Mucosa of descending colon (tissue), 3 donors: ENCODE measurements around the gene BCORL1. TPM values are rescaled to one million over a fixed set of nuclear protein-coding genes. Genes with fewer than 3 reads are reported as not detected.

Source experiments
- ATAC-seq: fragments of 200-7000 bp; cut with Tn5 transposase; one replicate; pipeline ENCODE4 v1.9.1; 2020; ENCODE audit warnings: mild to moderate bottlenecking, moderate library complexity
- DNase-seq, 3 donors: peaks; one replicate each; pipeline ENCODE4 v3.0.0-alpha.2; 2020
- H3K36me3 ChIP-seq: fragments of 200-600 bp; one replicate; pipeline ENCODE4 v1.8.0; 2021; ENCODE audit warnings: low read depth, mild to moderate bottlenecking
- H3K4me1 ChIP-seq: fragments of 200-600 bp; one replicate; pipeline ENCODE4 v1.8.0; 2021; ENCODE audit warnings: low read depth, mild to moderate bottlenecking
- H3K4me3 ChIP-seq: fragments of 200-600 bp; one replicate; pipeline ENCODE4 v1.8.0; 2021; ENCODE audit warnings: mild to moderate bottlenecking
- H3K9me3 ChIP-seq: fragments of 200-600 bp; one replicate; pipeline ENCODE4 v1.8.0; 2021; ENCODE audit warnings: mild to moderate bottlenecking
- intact Hi-C, 2 donors: fragments of 100-400 bp; cut with DNase I in 1 of 2; cut with micrococcal nuclease in 1 of 2; formaldehyde crosslinking; loops; one replicate each; pipeline versions ENCODE4 v1.11.0 to v1.11.1; 2022; cut with DNase I, micrococcal nuclease
- total RNA-seq, 3 donors: library from RNA; stranded (reverse); fragmentation: NEBNext Ultra II Directional in 2 of 3; extraction: Animal tissue kit (Norgen Biotek cat#: 25700) in 2 of 3; gene quantifications; one replicate each; pipeline versions ENCODE4 v1.2.1 to v1.2.4, GENCODE V29; 2021 to 2023
- TF ChIP-seq, protein P1 (sequence below): fragments of 200-600 bp; IDR thresholded peaks from one replicate; pipeline ENCODE4 v1.8.0; 2022; ENCODE audit warnings: antibody characterized with exemption, mild to moderate bottlenecking
- donor health status: DM: no; HTN: no; CAD: no; lungs with moderate emphysema.
- donor health status: DM: no; HTN: no; CAD: no.
- donor health status: DM: no; HTN: yes; CAD: no.

The BCORL1 gene
- total RNA-seq, 3 donors from 2014 or later: 7.3 to 24.2 (median 10.0) TPM

GRCh38 chrX:129963729-129964128, 18.7 kb upstream of the BCORL1 start:
- DNase-seq (no peak), ATAC-seq (no peak)
- Histone ChIP-seq H3K36me3 (no peaks in the 10 kb centered on the region), H3K9me3 (no peaks in the 10 kb centered on the region), H3K4me1 (no peaks in the 10 kb centered on the region), H3K4me3 (no peak overlapping the region)
- TF ChIP-seq, protein P1, sequence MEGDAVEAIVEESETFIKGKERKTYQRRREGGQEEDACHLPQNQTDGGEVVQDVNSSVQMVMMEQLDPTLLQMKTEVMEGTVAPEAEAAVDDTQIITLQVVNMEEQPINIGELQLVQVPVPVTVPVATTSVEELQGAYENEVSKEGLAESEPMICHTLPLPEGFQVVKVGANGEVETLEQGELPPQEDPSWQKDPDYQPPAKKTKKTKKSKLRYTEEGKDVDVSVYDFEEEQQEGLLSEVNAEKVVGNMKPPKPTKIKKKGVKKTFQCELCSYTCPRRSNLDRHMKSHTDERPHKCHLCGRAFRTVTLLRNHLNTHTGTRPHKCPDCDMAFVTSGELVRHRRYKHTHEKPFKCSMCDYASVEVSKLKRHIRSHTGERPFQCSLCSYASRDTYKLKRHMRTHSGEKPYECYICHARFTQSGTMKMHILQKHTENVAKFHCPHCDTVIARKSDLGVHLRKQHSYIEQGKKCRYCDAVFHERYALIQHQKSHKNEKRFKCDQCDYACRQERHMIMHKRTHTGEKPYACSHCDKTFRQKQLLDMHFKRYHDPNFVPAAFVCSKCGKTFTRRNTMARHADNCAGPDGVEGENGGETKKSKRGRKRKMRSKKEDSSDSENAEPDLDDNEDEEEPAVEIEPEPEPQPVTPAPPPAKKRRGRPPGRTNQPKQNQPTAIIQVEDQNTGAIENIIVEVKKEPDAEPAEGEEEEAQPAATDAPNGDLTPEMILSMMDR: no peak
- intact Hi-C loops: no loop called here

- no peak for DNase-seq
- intact Hi-C loops: no loop called here
- ATAC-seq: no peak
- TF ChIP-seq, protein P1: no peak
- H3K9me3 ChIP-seq: no peaks in the 10 kb centered on the region
- no peaks in the 10 kb centered on the region for H3K36me3 ChIP-seq
- H3K4me1 ChIP-seq: no peaks in the 10 kb centered on the region
- H3K4me3 ChIP-seq: no peak overlapping the region
Measured at GRCh38 chrX:129965166-129965565, 17.3 kb upstream of the BCORL1 start.

GRCh38 chrX:129968968-129969367, 13.5 kb upstream of the BCORL1 start:
- intact Hi-C loops: no loop called here
- no peak for DNase-seq
- H3K9me3 ChIP-seq: no peaks in the 10 kb centered on the region
- no peaks in the 10 kb centered on the region for H3K36me3 ChIP-seq
- H3K4me1 ChIP-seq: no peaks in the 10 kb centered on the region
- ATAC-seq: no peak
- TF ChIP-seq, protein P1: no peak
- no peak overlapping the region for H3K4me3 ChIP-seq

DNA sequence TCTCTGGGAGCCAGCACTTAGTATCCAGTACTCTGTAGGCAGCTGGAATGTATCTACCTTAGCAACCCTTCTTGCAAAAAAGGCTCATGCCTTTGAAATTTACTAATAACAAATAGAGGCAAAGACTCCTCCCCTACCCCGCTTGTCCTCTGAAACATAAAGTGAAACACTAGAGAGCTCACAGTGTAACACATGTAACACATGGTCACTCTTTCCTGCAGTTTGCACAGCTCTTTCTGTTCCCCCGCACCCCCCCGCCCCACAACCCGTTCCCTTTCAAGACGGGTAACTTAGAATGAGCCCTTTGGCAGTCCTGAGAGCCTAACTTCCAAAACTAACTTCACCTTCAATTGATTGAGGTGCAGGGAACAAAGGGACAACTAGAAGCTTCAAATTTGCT, 6.0 kb upstream of the BCORL1 start:
- TF ChIP-seq, protein P1: no peak
- no peaks in the 10 kb centered on the region for H3K9me3 ChIP-seq
- DNase-seq (no peak), ATAC-seq (no peak)
- no peak overlapping the region for H3K4me3 ChIP-seq
- H3K36me3 ChIP-seq: no peaks in the 10 kb centered on the region
- intact Hi-C loops: no loop called here
- H3K4me1 ChIP-seq: no peaks in the 10 kb centered on the region

DNA sequence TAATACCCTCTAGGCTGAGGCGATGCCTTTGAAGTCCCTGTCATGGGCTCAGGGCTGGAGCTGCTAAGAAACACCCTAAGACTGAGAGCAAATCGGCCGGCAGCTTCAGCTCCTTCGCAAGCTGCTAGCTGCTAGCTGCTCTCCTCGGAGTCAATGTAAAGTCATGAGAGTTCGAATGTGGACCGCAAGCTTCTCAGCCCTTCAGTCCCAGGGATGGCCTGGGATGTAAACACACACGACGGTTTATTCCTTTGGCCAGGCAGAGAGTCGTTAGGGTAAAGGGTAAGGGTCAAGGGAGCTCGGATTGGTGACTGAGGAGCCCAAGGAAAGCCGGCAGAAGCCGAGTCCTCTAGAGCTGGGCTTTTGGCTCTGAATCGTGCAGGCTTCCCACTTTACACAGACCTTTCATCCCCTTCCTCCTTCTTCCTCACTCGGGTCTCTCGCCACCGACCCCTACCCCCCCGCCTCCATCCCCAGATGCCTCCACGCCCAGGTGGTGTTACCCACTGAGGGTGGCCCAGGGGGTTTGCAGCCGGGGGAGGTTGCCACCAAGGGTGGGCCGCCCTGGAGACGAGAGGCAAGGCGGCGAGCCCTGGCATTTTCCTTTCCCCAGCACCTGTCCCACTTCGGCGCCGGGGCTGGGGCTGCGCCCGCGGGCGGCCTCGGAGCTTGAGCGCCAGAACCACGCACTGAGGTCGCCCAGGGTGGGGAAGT, 3.1 kb upstream of the BCORL1 start:
- Histone ChIP-seq H3K9me3 (no peaks in the 10 kb centered on the region), H3K4me3 (no peak overlapping the region), H3K36me3 (no peaks in the 10 kb centered on the region), H3K4me1 (no peaks in the 10 kb centered on the region)
- TF ChIP-seq, protein P1: no peak
- peak in 2 of 3 donors; percentile 39 to 54 for DNase-seq
- no peak for ATAC-seq
- intact Hi-C loops: no loop called here
